Neural progenitor cell (in vitro differentiated cells): ENCODE results near the gene ANKS1B. TPM values are rescaled to one million over a fixed set of nuclear protein-coding genes. Genes with fewer than 3 reads are reported as not detected.

Experiments used
- DNase-seq: peaks from one replicate; pipeline ENCODE4 v3.0.0-alpha.2; 2016; ENCODE audit warnings: low spot score
- H2AFZ ChIP-seq: fragments of 200-600 bp; sonication (generic); replicated peaks from 2 replicates; pipeline ENCODE4 v1.6.1; 2016; ENCODE audit warnings: antibody characterized with exemption
- H3F3A ChIP-seq: fragments of 200-600 bp; sonication (generic); 2 replicates; pipeline ENCODE4 v1.6.1; 2016; ENCODE audit warnings: antibody characterized with exemption, low read depth
- H3K27ac ChIP-seq: fragments of 200-600 bp; sonication (generic); 2 replicates; pipeline ENCODE4 v1.5.1; 2016; ENCODE audit warnings: mild to moderate bottlenecking
- H3K27me3 ChIP-seq: fragments of 200-600 bp; sonication (generic); 2 replicates; pipeline ENCODE4 v1.6.1; 2016; ENCODE audit warnings: mild to moderate bottlenecking, moderate library complexity
- H3K36me3 ChIP-seq: fragments of 200-600 bp; sonication (generic); 2 replicates; pipeline ENCODE4 v1.5.1; 2016
- H3K4me1 ChIP-seq: fragments of 200-600 bp; sonication (generic); 2 replicates; pipeline ENCODE4 v1.6.1; 2016; ENCODE audit warnings: mixed run types
- H3K4me2 ChIP-seq: fragments of 200-600 bp; sonication (generic); 2 replicates; pipeline ENCODE4 v1.6.1; 2016
- H3K4me3 ChIP-seq: fragments of 200-600 bp; sonication (generic); 2 replicates; pipeline ENCODE4 v1.5.1; 2016
- H3K79me2 ChIP-seq: fragments of 200-600 bp; sonication (generic); 2 replicates; pipeline ENCODE4 v1.6.1; 2016; ENCODE audit warnings: low read depth
- H3K9ac ChIP-seq: fragments of 200-600 bp; sonication (generic); 2 replicates; pipeline ENCODE4 v1.6.1; 2016
- H3K9me3 ChIP-seq: fragments of 200-600 bp; sonication (generic); 2 replicates; pipeline ENCODE4 v1.5.1; 2016; ENCODE audit warnings: low read depth
- H4K20me1 ChIP-seq: fragments of 200-600 bp; sonication (generic); 2 replicates; pipeline ENCODE4 v1.6.1; 2016; ENCODE audit warnings: low read depth
- H3K27ac Mint-ChIP-seq: 3 replicates; pipeline ENCODE4 v1.8.0; 2021; ENCODE audit warnings: mixed read lengths
- H3K27me3 Mint-ChIP-seq: 2 replicates; pipeline ENCODE4 v1.8.0; 2022; ENCODE audit warnings: low read depth, mild to moderate bottlenecking, inconsistent platforms, moderate library complexity, mixed read lengths; ENCODE audit not compliant: insufficient read depth
- H3K36me3 Mint-ChIP-seq: 3 replicates; pipeline ENCODE4 v1.8.0; 2021; ENCODE audit warnings: mixed read lengths
- H3K4me1 Mint-ChIP-seq: 3 replicates; pipeline ENCODE4 v1.8.0; 2021; ENCODE audit warnings: mixed read lengths
- H3K4me3 Mint-ChIP-seq: 3 replicates; pipeline ENCODE4 v1.8.0; 2021; ENCODE audit warnings: mild to moderate bottlenecking, moderate library complexity, mixed read lengths
- H3K9me3 Mint-ChIP-seq: 3 replicates; pipeline ENCODE4 v1.8.0; 2020; ENCODE audit warnings: mixed read lengths
- EZH2 ChIP-seq: fragments of 200-600 bp; sonication (generic); IDR thresholded peaks from 2 replicates; pipeline ENCODE4 v1.6.1; 2017; ENCODE audit warnings: antibody characterized with exemption, mild to moderate bottlenecking, moderate library complexity
- EZH2phosphoT487 ChIP-seq: fragments of 200-600 bp; sonication (generic); IDR thresholded peaks from 2 replicates; pipeline ENCODE4 v1.6.1; 2017; ENCODE audit warnings: antibody characterized with exemption
- total RNA-seq: library from RNA; depleted of rRNA; stranded (reverse); fragments of >200 nt; gene quantifications from 2 replicates; pipeline ENCODE4 v1.2.3, GENCODE V29; 2015; ENCODE audit warnings: low replicate concordance
- TF ChIP-seq, protein P1 (sequence below): fragments of 200-600 bp; sonication (generic); IDR thresholded peaks from 2 replicates; pipeline ENCODE4 v1.5.1; 2017; ENCODE audit warnings: antibody characterized with exemption, mild to moderate bottlenecking

Gene ANKS1B
- total RNA-seq, 1 donor from 2014 or later: 7.9 TPM

DNA sequence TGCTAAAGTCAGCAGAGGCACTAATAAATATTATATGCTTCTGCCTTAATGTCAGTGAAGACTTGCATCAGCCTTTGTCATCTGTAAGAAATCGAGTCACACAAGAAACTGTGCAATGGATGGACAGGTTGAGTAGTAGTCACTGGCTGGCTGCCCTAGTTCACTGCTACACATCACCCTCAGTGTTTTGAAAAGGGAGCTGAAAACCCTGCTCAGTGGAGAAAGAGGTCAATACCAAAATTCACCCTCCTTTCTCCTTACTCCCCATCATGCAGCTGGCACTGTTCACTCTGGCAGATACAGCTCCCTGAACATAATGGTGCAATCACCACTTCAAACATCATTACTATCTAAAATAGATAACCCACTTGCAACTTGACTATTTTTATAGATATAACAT, 6.6 kb downstream of the ANKS1B start:
- peaks cover under 1% of the 10 kb centered on the region for H3K27me3 Mint-ChIP-seq
- no peaks in the 10 kb centered on the region for H3K79me2 ChIP-seq
- no peak overlapping the region for H3K4me2 ChIP-seq
- H2AFZ ChIP-seq: no peak overlapping the region
- no peak for DNase-seq
- no peak overlapping the region for H3K4me3 ChIP-seq
- no peak overlapping the region for H3K9ac ChIP-seq
- no peak overlapping the region for H3K27ac Mint-ChIP-seq
- no peaks in the 10 kb centered on the region for H3F3A ChIP-seq
- H3K9me3 ChIP-seq: no peaks in the 10 kb centered on the region
- no peaks in the 10 kb centered on the region for H3K36me3 ChIP-seq
- H3K4me1 ChIP-seq: no peaks in the 10 kb centered on the region
- H3K9me3 Mint-ChIP-seq: no peaks in the 10 kb centered on the region
- no peaks in the 10 kb centered on the region for H4K20me1 ChIP-seq
- H3K36me3 Mint-ChIP-seq: no peaks in the 10 kb centered on the region
- peaks cover 11% of the 10 kb centered on the region for H3K27me3 ChIP-seq
- TF ChIP-seq, protein P1, sequence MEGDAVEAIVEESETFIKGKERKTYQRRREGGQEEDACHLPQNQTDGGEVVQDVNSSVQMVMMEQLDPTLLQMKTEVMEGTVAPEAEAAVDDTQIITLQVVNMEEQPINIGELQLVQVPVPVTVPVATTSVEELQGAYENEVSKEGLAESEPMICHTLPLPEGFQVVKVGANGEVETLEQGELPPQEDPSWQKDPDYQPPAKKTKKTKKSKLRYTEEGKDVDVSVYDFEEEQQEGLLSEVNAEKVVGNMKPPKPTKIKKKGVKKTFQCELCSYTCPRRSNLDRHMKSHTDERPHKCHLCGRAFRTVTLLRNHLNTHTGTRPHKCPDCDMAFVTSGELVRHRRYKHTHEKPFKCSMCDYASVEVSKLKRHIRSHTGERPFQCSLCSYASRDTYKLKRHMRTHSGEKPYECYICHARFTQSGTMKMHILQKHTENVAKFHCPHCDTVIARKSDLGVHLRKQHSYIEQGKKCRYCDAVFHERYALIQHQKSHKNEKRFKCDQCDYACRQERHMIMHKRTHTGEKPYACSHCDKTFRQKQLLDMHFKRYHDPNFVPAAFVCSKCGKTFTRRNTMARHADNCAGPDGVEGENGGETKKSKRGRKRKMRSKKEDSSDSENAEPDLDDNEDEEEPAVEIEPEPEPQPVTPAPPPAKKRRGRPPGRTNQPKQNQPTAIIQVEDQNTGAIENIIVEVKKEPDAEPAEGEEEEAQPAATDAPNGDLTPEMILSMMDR: no peak
- TF ChIP-seq EZH2phosphoT487 (no peak), EZH2 (no peak)
- H3K27ac ChIP-seq: no peak overlapping the region
- H3K4me1 Mint-ChIP-seq: no peaks in the 10 kb centered on the region
- no peak overlapping the region for H3K4me3 Mint-ChIP-seq

DNA sequence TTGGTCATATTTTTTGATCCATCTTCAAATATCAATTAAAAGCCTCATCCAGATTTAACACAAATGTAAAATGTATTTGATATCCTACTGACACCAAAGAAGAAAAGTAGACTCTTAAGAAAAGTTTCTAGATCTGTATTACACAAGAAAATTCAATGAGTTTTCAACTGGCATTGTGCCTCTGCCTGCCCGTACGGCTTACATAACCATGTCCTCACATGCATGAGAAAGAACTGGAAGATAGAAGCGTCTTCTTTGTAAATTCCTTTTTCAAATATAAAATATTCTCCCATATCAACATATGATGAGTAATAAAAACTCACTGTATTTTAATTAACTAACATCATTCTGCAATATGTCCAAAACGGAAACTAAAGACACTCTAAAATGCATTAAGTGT, 7.2 kb downstream of the ANKS1B start:
- no peak overlapping the region for H3K4me2 ChIP-seq
- Mint-ChIP-seq H3K27ac (no peak overlapping the region), H3K36me3 (no peaks in the 10 kb centered on the region), H3K27me3 (no peaks in the 10 kb centered on the region), H3K9me3 (no peaks in the 10 kb centered on the region), H3K4me1 (no peaks in the 10 kb centered on the region), H3K4me3 (no peak overlapping the region)
- H3K4me1 ChIP-seq: no peaks in the 10 kb centered on the region
- H3K9ac ChIP-seq: no peak overlapping the region
- no peak for DNase-seq
- no peak overlapping the region for H3K4me3 ChIP-seq
- no peaks in the 10 kb centered on the region for H3K36me3 ChIP-seq
- no peaks in the 10 kb centered on the region for H3F3A ChIP-seq
- no peaks in the 10 kb centered on the region for H4K20me1 ChIP-seq
- no peak overlapping the region for H3K27ac ChIP-seq
- TF ChIP-seq EZH2 (no peak), EZH2phosphoT487 (no peak)
- TF ChIP-seq, protein P1: no peak
- peaks cover 5% of the 10 kb centered on the region for H3K27me3 ChIP-seq
- no peaks in the 10 kb centered on the region for H3K9me3 ChIP-seq
- no peaks in the 10 kb centered on the region for H3K79me2 ChIP-seq
- H2AFZ ChIP-seq: no peak overlapping the region

DNA sequence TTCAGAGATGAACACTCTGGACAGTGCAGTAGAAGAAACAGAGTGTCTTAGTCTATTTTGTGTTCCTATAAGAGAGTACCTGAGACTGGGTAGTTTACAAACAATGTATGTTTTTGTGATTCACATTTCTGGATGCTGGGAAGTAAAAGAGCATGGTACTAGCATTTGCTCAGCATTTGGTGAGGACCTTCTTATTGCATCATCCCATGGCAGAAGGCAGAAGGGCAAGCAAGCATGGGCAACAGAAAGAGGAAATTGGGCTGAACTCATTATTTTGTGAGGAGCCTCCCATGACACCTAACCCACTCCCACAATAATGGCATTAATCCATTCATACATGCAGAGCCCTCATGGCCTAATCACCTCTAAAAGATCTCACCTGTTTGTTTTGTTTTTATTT, 8.0 kb downstream of the ANKS1B start:
- no peak overlapping the region for H3K4me3 ChIP-seq
- no peaks in the 10 kb centered on the region for H3K79me2 ChIP-seq
- H3K9ac ChIP-seq: no peak overlapping the region
- no peaks in the 10 kb centered on the region for H3K4me1 ChIP-seq
- H4K20me1 ChIP-seq: no peaks in the 10 kb centered on the region
- Mint-ChIP-seq H3K9me3 (peaks cover 3% of the 10 kb centered on the region), H3K27ac (no peak overlapping the region), H3K4me3 (no peak overlapping the region), H3K36me3 (no peaks in the 10 kb centered on the region), H3K27me3 (no peaks in the 10 kb centered on the region), H3K4me1 (no peaks in the 10 kb centered on the region)
- H3K4me2 ChIP-seq: no peak overlapping the region
- H3K27ac ChIP-seq: no peak overlapping the region
- no peak for DNase-seq
- H3K27me3 ChIP-seq: no peaks in the 10 kb centered on the region
- TF ChIP-seq EZH2phosphoT487: no peak
- TF ChIP-seq EZH2: no peak
- TF ChIP-seq, protein P1: no peak
- no peaks in the 10 kb centered on the region for H3F3A ChIP-seq
- H3K9me3 ChIP-seq: no peaks in the 10 kb centered on the region
- H2AFZ ChIP-seq: no peak overlapping the region
- H3K36me3 ChIP-seq: no peaks in the 10 kb centered on the region
